ENCODE measurements around the gene P2RX2.

- TF ChIP-seq CTCF (conservative IDR thresholded peaks at IDR 0.05), result no peak
- TF ChIP-seq EZH2 (IDR thresholded peaks at IDR 0.05; ENCODE audit: low read depth), result no peak
Observed at GRCh38 chr12:132586929-132587328, 31.6 kb upstream of the P2RX2 start.

All from PC-9 (cell line).